Stomach smooth muscle (tissue), 2 donors: Measurements from ENCODE around the gene SMLR1.

ENCODE experiments used
- H3K27ac ChIP-seq: one replicate; pipeline ENCODE4 v1.7.0; 2013; ENCODE audit warnings: mild to moderate bottlenecking, low read length, inconsistent platforms
- H3K27me3 ChIP-seq, 2 donors: one replicate each; pipeline ENCODE4 v1.7.0; 2013; ENCODE audit warnings: low read length in 2 of 2; ENCODE audit not compliant: insufficient read depth in 2 of 2, control insufficient read depth in 1 of 2
- H3K36me3 ChIP-seq, 2 donors: one replicate each; pipeline ENCODE4 v1.7.0; 2013; ENCODE audit warnings: low read length in 2 of 2; ENCODE audit not compliant: control insufficient read depth in 2 of 2, insufficient read depth in 2 of 2
- H3K4me1 ChIP-seq: one replicate; pipeline ENCODE4 v1.7.0; 2013; ENCODE audit warnings: low read length; ENCODE audit not compliant: control insufficient read depth, insufficient read depth
- H3K4me3 ChIP-seq, 2 donors: one replicate each; pipeline ENCODE4 v1.7.0; 2013; ENCODE audit warnings: low read length in 2 of 2
- H3K9ac ChIP-seq, 2 donors: one replicate each; pipeline ENCODE4 v1.7.0; 2013; ENCODE audit warnings: low read length in 2 of 2, mild to moderate bottlenecking in 1 of 2
- H3K9me3 ChIP-seq, 2 donors: one replicate each; pipeline ENCODE4 v1.7.0; 2013; ENCODE audit warnings: low read length in 2 of 2; ENCODE audit not compliant: control insufficient read depth in 2 of 2
- donor health status: healthy.
- donor health status: Pancreatic carcinoma.

SMLR1 gene

GRCh38 chr6:130853555-130854183 is 26.5 kb downstream of the SMLR1 start:
- H3K9me3 ChIP-seq, result no peaks in the 10 kb centered on the region
- no peaks in the 10 kb centered on the region for H3K27me3 ChIP-seq
- peaks cover 7 to 8% of the 10 kb centered on the region in 2 donors for H3K36me3 ChIP-seq
- no peak overlapping the region for H3K4me3 ChIP-seq
- no peaks in the 10 kb centered on the region for H3K4me1 ChIP-seq
- no peak overlapping the region for H3K9ac ChIP-seq
- no peak overlapping the region for H3K27ac ChIP-seq

- Histone ChIP-seq H3K27ac (no peak overlapping the region), H3K27me3 (no peaks in the 10 kb centered on the region), H3K9ac (no peak overlapping the region), H3K4me3 (no peak overlapping the region), H3K36me3 (peaks cover 7 to 11% of the 10 kb centered on the region in 2 donors), H3K4me1 (no peaks in the 10 kb centered on the region), H3K9me3 (no peaks in the 10 kb centered on the region)
Observed at GRCh38 chr6:130858054-130858453, 30.8 kb downstream of the SMLR1 start.

GRCh38 chr6:130858498-130859160 is 31.4 kb downstream of the SMLR1 start:
- H3K36me3 ChIP-seq, result peaks cover 7 to 11% of the 10 kb centered on the region in 2 donors
- no peaks in the 10 kb centered on the region for H3K27me3 ChIP-seq
- H3K9ac ChIP-seq, result no peak overlapping the region
- H3K4me3 ChIP-seq, result no peak overlapping the region
- no peaks in the 10 kb centered on the region for H3K9me3 ChIP-seq
- H3K4me1 ChIP-seq, result no peaks in the 10 kb centered on the region
- no peak overlapping the region for H3K27ac ChIP-seq

DNA sequence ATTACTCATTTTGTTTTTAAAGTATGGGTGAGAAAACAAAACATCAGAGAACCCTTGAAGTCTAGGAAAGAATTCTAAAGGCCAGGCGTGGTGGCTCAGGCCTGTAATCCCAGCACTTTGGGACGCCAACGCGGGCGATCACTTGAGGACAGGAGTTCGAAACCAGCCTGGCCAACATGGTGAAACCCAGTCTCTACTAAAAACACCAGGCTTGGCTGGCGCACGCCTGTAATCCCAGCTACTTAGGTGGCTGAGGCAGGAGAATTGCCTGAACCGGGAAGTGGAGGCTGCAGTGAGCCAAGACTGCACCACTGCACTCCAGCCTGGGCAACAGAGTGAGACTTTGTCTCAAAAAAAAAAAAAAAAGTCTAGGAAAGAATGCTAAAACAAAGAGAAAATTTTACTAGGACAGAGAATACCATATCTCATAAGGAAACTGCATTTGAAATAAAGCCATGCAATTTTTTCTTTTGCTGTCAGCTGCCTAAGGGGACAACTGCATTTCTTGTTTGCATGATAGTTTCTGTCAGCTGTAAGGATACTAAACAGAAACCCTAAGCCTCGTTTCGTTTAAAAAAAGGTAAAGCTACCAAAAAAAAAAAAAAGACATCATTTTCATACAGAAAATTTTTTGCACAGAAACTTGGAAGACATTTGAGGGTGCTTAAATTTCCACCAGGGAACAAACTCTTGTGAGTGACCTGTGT is 32.1 kb downstream of the SMLR1 start:
- peaks cover 4 to 11% of the 10 kb centered on the region in 2 donors for H3K36me3 ChIP-seq
- H3K27ac ChIP-seq, result no peak overlapping the region
- no peaks in the 10 kb centered on the region for H3K4me1 ChIP-seq
- no peak overlapping the region for H3K4me3 ChIP-seq
- no peaks in the 10 kb centered on the region for H3K27me3 ChIP-seq
- H3K9me3 ChIP-seq, result no peaks in the 10 kb centered on the region
- H3K9ac ChIP-seq, result no peak overlapping the region

- Histone ChIP-seq H3K4me1 (no peaks in the 10 kb centered on the region), H3K27me3 (no peaks in the 10 kb centered on the region), H3K27ac (no peak overlapping the region), H3K4me3 (no peak overlapping the region), H3K36me3 (peaks cover 15 to 16% of the 10 kb centered on the region in 2 donors), H3K9me3 (no peaks in the 10 kb centered on the region), H3K9ac (no peak overlapping the region)
Observed at GRCh38 chr6:130862370-130862769, 35.2 kb downstream of the SMLR1 start.

- H3K27me3 ChIP-seq, result no peaks in the 10 kb centered on the region
- H3K9me3 ChIP-seq, result no peaks in the 10 kb centered on the region
- no peak overlapping the region for H3K9ac ChIP-seq
- peaks cover 10 to 15% of the 10 kb centered on the region in 2 donors for H3K36me3 ChIP-seq
- no peaks in the 10 kb centered on the region for H3K4me1 ChIP-seq
- H3K27ac ChIP-seq, result no peak overlapping the region
- no peak overlapping the region for H3K4me3 ChIP-seq
Observed at GRCh38 chr6:130863415-130864230, 36.4 kb downstream of the SMLR1 start.

- Histone ChIP-seq H3K9ac (no peak overlapping the region), H3K27me3 (no peaks in the 10 kb centered on the region), H3K36me3 (peaks cover 12 to 18% of the 10 kb centered on the region in 2 donors), H3K27ac (no peak overlapping the region), H3K4me1 (no peaks in the 10 kb centered on the region), H3K9me3 (no peaks in the 10 kb centered on the region), H3K4me3 (no peak overlapping the region)
Observed at GRCh38 chr6:130864344-130864743, 37.1 kb downstream of the SMLR1 start.

GRCh38 chr6:130865793-130866192 is 38.6 kb downstream of the SMLR1 start:
- H3K36me3 ChIP-seq, result peaks cover 17 to 24% of the 10 kb centered on the region in 2 donors
- no peak overlapping the region for H3K9ac ChIP-seq

GRCh38 chr6:130869681-130870080 is 42.5 kb downstream of the SMLR1 start:
- H3K4me3 ChIP-seq, result no peak overlapping the region
- peaks cover 11 to 20% of the 10 kb centered on the region in 2 donors for H3K36me3 ChIP-seq
- no peak overlapping the region for H3K9ac ChIP-seq
- H3K4me1 ChIP-seq, result no peaks in the 10 kb centered on the region
- H3K27me3 ChIP-seq, result no peaks in the 10 kb centered on the region
- H3K27ac ChIP-seq, result no peak overlapping the region
- no peaks in the 10 kb centered on the region for H3K9me3 ChIP-seq

More at GRCh38 chr6:130865793-130866192, 38.6 kb downstream of the SMLR1 start:
- Histone ChIP-seq H3K4me1 (no peaks in the 10 kb centered on the region), H3K27ac (no peak overlapping the region), H3K4me3 (no peak overlapping the region), H3K9me3 (no peaks in the 10 kb centered on the region), H3K27me3 (no peaks in the 10 kb centered on the region)

- H3K9me3 ChIP-seq, result no peaks in the 10 kb centered on the region
- no peak overlapping the region for H3K27ac ChIP-seq
- H3K4me1 ChIP-seq, result no peaks in the 10 kb centered on the region
- no peak overlapping the region for H3K4me3 ChIP-seq
- H3K9ac ChIP-seq, result no peak overlapping the region
- H3K27me3 ChIP-seq, result no peaks in the 10 kb centered on the region
- peaks cover 7 to 18% of the 10 kb centered on the region in 2 donors for H3K36me3 ChIP-seq
Observed at GRCh38 chr6:130870179-130870880, 43.1 kb downstream of the SMLR1 start.
